NCI-H526 (cell line): Measurements from ENCODE around the gene ABCG4.
"Not testable (repeated sequence)": the region's sequence is repeated elsewhere in the genome, so short reads cannot be mapped to it uniquely, and the experiment has no call there.

ENCODE experiments used
- DNase-seq, 2 experiments: peaks; one replicate each; lab custom pipeline; 2025; lab: John Stamatoyannopoulos, UW

The ABCG4 gene

DNA sequence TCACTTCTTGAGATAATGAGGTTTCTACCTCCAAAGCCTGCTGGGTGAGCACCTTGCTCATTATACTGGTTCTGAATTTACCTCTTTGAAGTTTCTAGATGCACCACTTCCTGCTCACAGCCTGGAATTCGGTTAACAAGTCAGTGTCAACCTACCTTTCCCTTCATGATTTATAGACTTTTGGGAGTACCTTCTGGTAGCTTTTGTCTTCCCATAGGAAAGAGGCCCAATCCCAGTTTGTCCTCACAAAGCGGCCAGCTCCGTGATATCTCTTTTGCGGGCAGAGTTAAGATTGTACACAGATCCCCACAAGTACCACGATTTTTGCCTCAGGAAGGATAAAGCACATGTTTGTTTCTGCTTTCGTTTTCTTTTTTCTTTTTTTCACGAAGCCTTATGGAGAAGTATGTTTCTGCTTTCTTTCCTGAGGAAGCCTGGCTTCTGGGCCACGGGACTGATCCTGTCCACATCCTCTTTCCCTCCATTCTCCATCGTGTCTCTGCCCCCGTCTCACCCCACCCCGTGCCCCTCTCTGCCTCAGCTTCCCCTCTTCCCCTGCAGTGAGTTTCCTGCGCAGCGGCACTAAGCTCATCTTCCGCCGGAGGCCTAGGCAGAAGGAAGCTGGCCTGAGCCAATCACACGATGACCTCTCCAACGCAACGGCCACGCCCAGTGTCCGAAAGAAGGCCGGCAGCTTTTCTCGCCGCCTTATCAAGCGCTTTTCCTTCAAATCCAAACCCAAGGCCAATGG lies 33.2 kb upstream of the ABCG4 start:
- DNase-seq: no peak

DNA sequence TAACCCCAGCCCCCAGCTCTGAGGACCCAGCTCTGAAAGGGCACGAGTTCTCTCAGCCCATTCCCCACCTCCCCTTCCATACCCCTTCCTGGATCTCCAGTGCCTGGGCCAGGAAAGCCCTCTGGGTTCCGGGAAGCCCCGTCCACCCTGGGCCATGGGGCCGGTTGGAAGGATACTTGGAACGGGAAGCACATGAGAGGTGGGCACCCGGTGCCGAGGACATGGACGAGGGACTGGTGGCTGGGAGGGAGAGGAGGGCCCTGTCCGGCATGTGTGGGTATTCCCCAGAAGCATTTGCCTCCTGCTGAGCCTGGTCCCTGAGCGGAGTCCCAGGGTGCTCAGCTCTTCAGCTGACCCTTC lies 32.6 kb upstream of the ABCG4 start:
- DNase-seq: no peak

DNA sequence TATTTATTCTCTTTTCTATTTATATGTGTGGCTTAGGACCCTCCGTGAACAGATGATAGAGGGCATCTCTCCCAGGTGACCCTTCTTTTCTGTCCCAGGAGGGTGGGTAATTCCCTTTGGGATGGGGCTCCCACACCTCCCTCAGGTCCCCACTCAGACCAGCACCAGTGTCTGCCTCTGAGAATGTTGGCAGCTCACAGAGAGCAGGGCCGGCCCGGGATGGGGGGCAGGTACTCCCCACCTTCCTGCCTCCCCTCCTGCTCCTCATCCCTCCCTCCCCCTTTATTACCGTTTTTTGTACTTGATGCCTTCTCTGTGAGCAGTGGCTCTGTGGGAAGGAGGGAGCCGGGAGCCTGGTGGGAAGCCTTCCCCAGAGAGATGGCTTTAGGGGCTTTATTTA lies 32.3 kb upstream of the ABCG4 start:
- no peak for DNase-seq

DNA sequence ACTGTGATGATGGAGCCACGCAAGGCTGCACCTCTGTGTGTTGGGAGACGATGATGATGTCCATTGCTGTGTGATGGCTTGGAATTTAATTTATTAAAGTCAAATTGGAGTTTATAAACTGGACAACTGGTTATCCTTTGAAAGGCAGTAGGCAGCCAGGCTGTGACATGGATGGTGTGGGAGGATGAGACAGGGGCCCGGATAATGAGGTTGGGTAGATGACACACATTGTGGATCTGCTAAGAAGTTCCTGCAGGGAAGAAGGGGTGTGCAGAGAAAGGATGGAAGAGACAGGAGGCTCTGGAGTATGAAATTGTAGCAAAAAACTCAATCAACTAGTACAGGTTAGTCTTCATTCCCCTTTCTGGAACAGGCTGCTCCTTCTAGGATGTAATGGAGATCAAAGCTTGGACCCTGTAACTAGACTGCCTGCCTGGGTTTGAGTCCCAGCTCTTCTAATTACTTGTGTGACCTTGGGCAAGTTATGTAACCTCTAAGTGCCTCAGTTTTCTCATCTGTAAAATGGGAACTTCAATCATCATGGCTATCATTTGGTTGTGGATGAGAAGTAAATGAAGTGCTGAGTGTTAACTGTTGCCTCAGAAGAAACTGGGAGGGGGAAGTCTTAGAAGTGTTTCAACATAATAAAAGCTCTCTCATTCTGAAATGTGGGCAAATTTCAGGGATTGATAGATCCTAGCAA lies 31.7 kb upstream of the ABCG4 start:
- DNase-seq: no peak

DNA sequence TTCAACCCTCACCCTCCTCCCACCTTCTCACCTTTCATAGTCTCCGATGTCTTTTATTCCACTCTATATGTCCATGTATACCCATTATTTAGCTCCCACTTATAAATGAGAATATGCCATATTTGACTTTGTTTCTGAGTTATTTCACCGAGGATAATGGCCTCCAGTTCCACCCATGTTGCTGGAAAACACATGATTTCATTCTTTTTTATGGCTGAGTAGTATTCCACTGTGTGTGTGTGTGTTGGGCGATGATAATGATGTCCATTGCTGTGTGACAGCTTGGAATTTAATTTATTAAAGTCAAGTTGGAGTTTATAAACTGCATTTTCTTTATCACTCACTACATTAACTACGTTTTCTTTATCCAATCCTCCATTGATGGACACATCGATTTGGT lies 30.6 kb upstream of the ABCG4 start:
- DNase-seq: no peak

DNA sequence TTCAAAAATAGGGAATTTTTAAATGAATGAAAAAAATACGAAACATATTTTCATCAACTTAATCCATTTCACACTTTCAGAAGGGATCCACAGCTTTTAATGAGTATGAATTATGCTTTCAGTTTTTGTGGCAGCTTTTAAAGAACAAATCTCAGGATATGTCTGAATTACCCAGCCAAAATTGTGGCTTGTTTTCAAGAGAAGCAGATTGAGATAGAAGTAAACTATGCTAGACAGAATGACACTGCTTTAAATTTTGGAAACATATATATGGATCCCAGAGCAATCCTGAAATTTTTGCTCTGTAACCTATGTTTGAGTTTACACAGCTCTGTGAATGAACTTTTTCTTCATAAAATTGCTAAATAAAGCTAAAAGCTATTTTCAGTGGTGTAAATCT lies 29.9 kb upstream of the ABCG4 start:
- DNase-seq: no peak

DNA sequence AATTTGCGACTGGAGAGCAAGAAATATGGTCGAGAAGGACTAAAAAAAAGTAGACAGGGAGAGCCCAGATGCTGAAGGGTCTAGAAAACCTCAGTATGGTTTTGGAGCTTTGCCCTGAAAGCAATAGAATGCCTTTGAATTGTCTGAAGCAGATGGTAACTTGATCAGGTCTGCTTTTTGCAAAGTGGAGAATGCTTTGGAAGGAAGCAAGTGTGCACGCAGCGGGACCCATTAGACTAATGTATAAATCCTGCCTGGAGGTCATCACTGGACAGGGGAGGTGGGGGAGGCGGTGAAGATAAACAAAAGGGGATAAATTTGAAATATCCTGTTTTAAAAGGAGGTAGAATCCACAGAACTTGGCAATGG lies 28.2 kb upstream of the ABCG4 start:
- peak; percentile 68 to 71 for DNase-seq

DNA sequence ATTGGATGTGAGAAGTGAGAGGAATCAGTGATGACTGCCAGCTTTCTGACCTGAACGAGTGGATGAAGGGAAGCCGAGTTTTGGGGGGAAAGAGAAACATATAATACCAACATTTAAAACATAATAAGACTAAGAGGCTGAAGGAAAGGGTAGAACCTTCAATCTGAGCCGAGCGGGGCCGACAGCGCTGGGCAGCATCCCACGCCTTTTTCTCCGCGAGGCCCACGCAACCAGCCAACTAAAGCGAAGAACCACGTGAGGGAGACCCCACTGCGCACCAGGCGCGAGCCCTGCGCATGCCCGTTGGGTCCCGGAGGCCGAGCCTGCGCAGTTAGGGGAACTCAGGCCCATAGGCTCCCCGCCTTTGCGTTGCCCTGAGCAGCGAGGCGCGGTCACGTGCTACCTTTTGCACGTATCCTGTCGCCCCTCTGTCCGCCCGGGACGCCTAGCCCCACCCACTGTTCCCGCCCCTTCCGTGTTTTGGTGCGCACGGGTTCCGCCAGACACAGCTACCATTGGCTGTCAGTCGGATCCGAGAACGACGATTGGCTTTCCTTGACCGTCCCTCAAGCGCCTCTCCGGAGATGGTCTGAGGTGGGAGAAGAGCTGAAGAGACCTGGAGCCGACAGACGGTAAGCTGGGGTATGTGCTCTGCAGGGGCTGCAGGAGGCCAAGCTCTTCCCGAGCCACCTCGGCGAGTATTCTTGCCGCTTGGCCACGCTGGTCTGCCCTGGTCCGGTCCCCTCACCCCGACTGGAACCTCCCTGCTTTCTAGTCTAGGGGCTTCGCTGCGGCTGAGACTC lies 27.6 kb upstream of the ABCG4 start, which contains the start of gene HINFP:
Gene HINFP, plus strand, starts transcription at position 573 of the 803 bp plus-strand sequence. CDS start 5,365 bp downstream, outside the sequence.
- peak; percentile 100 for DNase-seq

DNA sequence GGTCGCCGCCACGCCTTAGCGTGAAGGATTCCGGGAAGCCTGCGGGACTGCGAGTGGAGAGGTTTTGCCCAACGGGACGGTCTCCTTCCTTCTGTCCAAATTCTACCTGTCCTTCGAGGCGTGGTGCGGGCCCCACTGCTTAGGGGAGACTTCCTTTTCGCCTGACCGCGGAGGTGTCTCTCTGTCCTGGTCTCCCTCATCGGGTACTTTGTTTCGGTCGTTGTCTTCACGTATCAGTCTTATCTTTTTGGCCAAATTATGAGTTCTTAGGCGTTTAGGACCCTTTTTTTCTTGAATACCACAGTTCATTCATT lies 27.1 kb upstream of the ABCG4 start:
- no peak for DNase-seq

DNA sequence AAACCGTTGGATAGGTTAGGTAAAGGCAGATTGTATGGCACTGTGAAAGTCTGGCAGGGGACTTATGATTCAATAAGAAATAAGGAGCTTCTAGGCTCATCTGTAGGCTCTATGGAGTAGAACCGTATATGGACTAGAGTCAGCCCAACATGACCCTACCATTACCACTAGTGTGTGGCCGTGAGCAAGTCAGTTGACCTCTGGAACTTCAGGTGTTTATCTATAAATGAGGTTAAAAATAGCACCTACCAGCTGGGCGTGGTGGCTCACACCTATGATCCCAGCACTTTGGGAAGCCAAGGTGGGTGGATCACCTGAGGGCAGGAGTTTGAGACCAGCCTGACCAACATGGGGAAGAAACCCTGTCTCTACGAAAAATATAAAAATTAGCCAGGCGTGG lies 23.0 kb upstream of the ABCG4 start:
- no peak for DNase-seq

DNA sequence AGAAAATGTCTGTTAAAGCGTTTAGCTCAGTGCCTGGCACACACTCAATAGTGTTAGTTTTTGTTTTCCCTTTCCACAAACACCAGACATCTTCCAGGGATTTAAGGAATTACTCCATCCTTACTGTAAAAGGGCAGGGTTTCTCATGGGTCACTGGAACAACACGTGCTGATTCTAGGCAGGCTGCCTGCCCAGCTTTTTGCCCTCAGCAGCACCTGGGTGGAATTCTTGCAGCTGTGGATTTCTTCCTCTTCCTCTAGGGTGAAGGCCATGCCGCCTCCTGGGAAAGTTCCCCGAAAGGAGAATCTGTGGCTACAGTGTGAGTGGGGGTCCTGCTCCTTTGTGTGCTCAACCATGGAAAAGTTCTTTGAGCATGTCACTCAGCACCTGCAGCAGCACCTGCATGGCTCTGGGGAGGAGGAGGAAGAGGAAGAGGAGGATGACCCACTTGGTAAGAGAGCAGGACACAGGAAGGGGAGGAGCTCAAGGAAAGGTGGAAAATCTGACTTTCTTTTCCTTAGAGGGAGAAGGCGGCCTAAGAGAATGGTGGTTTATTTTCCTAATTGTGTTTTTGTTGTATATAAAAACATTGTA lies 22.1 kb upstream of the ABCG4 start:
- no peak for DNase-seq

DNA sequence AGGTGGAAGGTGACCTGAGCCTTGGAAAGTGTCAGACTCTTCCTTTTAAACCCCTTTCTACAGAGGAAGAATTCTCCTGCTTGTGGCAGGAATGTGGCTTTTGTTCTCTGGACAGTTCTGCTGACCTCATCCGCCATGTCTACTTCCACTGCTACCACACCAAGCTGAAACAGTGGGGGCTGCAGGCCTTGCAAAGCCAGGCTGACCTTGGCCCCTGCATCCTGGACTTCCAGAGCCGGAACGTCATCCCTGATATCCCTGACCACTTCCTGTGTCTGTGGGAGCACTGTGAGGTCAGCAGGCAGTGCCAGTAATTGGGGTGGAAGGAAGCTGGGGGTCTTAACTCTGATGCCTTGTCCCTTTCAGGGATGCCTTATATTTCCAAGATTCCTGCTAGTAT lies 18.2 kb upstream of the ABCG4 start:
- DNase-seq: no peak

DNA sequence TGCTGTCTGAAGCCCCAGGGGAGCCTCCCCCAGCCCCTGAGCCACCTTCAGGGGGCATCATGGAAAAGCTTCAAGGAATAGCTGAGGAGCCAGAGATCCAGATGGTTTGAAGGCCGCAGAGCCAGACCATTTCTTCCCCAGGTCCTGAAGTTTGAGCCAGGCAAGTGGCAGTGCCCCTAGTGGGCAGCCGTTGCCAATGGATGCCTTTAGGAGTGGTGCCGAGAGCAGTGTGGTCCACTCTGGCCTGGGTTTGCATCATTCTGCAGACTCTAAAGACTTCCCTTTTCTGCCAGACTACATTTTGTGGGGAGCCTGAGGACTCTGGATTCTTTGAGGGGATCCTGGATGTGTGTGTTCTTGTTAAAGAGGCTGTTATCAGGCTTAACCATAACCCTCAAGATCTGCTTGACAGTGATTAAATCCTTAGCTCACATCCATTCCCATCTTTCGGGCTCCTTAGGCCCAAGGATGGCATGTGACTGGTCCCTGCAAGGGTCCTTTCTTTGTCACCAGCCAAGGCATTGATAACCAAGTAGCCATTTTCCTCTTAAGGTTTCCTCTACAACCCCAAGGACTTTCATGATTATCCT lies 14.4 kb upstream of the ABCG4 start:
- peak in 1 of 2 experiments; percentile 53 for DNase-seq

DNA sequence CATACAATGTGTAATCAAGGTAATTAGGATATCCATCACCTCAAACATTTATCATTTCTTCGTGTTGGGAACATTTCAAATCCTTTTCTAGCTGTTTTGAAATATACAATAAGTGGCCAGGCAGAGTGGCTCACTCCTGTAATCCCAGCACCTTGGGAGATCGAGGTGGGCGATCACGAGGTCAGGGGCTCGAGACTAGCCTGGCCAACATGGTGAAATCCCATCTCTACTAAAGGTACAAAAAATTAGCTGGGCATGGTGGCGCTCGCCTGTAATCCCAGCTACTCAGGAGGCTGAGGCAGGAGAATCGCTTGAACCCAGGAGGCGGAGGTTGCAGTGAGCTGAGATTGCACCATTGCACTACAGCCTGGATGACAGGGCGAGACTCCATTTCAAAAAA lies 9.6 kb upstream of the ABCG4 start:
- DNase-seq: not testable (repeated sequence)

DNA sequence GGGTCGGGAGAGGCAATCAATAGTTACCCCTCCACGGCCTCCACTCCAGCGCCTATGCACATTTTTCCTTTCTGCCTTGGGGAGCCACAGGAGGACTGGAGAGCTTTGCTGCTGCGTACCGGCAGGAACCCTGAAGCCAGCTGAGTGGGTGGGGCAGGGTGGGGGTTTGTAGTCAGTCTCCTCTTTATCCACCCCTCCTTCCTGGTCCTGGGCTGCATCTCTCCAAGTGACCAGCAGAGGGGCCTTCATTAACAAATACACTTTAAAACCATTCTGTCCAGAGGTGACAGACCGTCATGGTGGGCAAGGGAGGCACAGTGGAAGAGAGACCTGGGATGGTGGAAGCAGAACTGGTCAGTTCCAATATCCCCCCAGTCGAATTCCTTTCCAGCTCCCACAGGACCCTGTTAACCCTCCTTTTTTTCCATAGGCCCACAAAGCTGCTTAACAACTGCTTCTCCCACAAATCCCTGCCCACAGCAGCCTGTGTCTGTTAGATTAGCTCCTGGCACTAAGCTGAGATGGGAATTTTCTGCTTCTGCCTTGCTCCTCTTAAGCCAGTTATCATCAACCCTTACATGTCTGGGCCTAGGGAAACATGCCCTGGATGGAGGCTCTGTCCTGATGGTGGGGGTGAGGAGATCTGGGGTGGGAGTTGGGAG lies 3.9 kb upstream of the ABCG4 start:
- peak; percentile 83 to 94 for DNase-seq

DNA sequence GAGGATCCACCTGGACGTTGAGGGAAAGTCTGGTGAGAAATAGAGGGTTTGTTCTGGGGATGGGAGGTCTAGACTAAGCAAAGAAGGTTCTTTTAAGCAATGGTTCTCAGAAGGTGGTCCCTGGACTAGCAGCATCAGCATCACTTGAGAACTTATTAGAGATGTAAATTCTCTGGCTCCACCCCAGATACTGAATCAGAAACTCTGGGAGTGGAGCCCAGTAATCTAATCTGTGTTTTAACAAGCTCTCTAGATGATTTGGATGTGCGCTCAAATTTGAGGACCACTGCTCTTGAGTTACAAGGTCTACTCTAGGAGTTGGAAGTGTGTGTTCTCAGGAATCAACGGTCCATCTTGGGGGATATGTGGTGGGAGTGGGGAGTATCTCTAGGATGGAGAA lies 3.3 kb upstream of the ABCG4 start:
- no peak for DNase-seq

DNA sequence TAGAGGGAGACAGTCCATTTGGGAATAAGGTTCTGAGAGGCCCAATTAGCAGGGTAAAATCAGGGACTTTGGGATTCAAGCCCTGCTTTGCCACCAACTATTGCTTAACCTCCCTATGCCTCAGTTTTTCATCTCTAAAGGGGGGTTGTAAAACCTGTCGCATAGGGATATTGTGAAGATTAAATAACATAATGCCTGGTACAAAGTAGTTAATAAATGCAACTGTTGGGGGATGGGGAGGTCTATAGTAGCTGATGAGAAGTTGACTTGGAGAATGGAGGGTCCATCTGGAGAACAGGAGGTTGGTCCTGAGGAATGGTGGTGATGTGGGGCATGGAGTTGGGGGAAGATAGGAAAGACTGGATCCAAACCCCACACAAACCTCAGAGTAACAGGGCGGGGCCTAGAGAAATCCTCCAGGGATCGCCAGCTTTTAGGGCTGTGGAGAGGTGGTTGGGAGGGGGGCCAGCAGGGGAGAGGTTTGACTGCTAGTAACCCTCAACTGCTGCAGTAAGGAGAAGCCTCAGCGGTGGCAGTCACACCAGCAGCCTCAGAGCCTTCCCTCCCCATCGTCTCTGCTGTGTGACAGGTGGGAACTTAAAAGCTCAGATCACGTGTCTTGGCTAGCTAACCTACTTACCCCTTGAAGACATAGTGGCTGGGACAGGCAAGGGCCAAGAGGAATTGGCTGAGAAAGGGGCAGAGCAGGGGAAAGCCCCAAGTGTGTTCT lies 1.1 kb upstream of the ABCG4 start:
- DNase-seq: peak in 1 of 2 experiments; percentile 64

DNA sequence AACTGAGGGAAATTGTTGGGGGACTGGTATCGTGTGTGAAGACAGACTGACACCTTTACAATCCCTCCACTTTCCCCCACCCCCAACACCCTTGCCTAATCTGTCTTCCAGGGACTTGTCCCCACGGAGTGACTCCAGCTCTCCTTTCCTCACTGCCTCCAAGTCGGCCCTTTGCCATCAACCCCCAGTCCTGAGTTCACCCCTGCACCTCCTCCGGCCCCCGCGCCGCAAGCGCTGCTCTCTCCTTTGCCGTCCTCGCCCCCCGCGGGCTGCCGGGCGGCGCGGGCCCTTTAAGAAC lies 183 bp upstream of the ABCG4 start:
- DNase-seq: no peak

DNA sequence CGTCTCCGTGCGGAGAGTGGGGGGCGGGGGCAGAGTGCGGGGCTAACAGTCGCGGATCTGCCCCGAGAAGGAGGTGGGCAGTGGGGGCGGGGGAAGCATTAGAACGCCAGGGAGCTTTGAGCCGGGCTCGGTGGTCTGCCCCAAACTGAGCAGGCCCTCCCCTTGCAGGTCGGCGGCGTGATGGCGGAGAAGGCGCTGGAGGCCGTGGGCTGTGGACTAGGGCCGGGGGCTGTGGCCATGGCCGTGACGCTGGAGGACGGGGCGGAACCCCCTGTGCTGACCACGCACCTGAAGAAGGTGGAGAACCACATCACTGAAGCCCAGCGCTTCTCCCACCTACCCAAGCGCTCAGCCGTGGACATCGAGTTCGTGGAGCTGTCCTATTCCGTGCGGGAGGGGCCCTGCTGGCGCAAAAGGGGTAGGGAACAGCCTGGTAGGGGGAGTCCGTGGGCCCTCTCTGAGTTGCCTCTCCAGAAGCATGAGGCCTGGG lies 979 bp downstream of the ABCG4 start:
- DNase-seq: no peak

DNA sequence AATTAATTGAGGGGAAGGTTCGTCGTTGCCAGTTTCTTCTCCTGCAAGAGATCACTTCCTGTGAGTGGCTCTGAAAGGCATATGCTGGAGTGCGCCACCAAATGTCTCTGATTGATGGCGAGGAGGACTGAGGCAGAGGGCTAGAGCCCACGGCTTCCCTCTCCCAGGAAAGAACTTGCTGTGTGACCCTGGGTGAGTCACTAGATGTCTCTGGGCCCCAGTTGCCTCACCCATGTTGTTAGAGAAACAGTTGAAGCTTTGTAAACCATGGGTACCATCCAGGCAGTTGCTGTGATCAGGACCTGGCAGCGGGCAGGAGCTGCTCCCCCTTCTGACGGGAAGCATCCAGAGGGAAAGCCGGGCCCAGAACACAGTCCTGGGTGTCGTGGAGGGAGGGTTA lies 3.2 kb downstream of the ABCG4 start:
- DNase-seq: no peak

DNA sequence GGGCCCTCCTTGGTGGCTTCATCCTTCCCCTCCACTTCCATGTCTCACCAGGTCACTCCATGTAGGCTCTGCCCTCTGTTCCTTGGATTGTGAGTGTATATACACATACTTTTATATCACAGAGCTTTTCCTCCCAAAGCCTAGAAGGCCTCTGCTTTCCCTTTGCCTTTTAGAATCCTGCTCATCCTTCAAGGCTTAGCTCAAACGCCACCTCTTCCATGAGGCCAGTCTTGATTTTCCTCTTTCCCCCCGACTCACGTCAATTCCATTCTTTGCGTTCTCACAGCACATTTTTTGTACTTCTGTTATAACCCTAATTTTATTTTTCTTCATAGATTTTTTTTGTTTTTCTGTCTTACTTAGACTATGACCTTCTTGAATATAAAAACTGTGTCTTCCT lies 3.8 kb downstream of the ABCG4 start:
- DNase-seq: no peak
